ENCODE data around the gene NRCAM.
A peak's percentile ranks its signal among the peaks of the same experiment; 100 is the strongest.

The NRCAM gene

DNA sequence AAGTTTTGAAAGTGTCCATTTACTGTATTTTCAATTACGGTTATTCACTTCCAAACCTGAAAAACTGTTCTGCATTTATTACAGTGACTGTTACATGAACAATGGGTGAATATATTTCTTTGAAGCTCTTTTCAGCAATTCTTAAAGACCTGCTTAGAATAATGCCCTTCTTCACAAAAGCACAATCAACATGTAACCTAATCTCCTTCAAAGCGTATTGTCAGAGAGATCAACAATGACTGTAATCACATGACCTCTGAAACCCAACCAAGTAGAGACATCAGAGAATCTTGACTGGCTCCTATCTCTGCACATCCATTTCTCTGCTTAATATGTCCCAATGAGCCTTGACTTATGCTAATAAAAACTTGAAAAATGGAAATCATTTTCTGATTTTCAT lies 126.7 kb downstream of the NRCAM start:
- POLR2A ChIA-PET = no interaction called here
- CTCF ChIA-PET = no interaction called here
- no peak for TF ChIP-seq LEF1 (IDR thresholded peaks at IDR 0.05; ENCODE audit: borderline replicate concordance)
- no peak for DNase-seq (ENCODE audit: extremely low spot score)

DNA sequence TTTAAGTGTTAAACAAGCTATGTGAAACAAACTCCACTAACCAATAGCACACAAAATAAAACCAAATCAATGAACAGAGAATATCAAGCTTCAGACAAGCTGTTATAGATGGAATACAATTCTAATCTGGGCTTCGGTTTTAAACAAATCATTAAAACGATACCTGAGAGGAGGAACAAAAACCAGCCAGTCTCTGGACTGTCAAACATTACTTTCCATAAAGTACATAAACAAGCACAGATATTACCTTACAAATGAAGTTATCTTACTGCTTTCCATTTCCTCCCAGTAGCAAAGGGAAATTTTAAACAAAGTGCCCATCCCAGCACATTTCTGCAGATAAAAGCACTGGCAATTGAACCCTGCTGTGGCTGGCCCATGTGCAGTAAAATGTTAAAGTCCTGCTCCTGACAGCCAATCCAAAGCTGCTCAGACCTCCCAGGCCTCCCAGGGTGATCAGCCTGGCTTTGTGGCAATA lies 128.0 kb downstream of the NRCAM start:
- peak; percentile 16 for DNase-seq (ENCODE audit: extremely low spot score)
- CTCF ChIA-PET = no interaction called here
- TF ChIP-seq L3MBTL2 (conservative IDR thresholded peaks at IDR 0.05) (no peak), NFRKB (IDR thresholded peaks at IDR 0.05) (no peak), LEF1 (IDR thresholded peaks at IDR 0.05; ENCODE audit: borderline replicate concordance) (no peak), CTBP1 (IDR thresholded peaks at IDR 0.05; ENCODE audit: borderline replicate concordance) (no peak), FOXA1 (IDR thresholded peaks at IDR 0.05) (no peak), FOXM1 (IDR thresholded peaks at IDR 0.05; ENCODE audit: borderline replicate concordance) (no peak), SP1 (IDR thresholded peaks at IDR 0.05) (no peak), BHLHE40 (IDR thresholded peaks at IDR 0.05; ENCODE audit: borderline replicate concordance) (no peak), TARDBP (IDR thresholded peaks at IDR 0.05) (no peak), SUZ12 (IDR thresholded peaks at IDR 0.05) (no peak), ARNT (IDR thresholded peaks at IDR 0.05) (no peak), HDGF (IDR thresholded peaks at IDR 0.05; ENCODE audit: borderline replicate concordance) (no peak), FOXK2 (IDR thresholded peaks at IDR 0.05) (no peak), ZNF384 (IDR thresholded peaks at IDR 0.05) (no peak)
- TF ChIP-seq, protein P1, sequence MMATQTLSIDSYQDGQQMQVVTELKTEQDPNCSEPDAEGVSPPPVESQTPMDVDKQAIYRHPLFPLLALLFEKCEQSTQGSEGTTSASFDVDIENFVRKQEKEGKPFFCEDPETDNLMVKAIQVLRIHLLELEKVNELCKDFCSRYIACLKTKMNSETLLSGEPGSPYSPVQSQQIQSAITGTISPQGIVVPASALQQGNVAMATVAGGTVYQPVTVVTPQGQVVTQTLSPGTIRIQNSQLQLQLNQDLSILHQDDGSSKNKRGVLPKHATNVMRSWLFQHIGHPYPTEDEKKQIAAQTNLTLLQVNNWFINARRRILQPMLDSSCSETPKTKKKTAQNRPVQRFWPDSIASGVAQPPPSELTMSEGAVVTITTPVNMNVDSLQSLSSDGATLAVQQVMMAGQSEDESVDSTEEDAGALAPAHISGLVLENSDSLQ (IDR thresholded peaks at IDR 0.05) = no peak
- POLR2A ChIA-PET = no interaction called here

DNA sequence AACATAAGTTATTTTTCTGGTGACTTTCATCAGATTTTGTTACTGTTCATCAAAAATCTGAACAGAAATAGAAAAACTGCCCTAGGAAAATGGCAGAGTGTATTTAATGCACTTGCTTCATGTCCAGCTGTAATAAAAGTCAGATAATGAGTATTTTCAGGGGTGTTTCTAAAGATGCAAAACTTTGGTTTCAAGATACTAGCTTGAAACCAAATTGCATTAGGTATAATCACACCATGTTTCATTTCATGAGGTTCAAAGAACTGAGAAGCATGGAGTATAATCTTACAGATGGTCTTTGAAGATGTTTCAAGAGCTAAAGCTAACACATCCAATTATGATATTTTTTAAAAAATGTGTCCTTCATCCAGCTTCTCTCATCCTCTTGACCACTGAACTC lies 128.9 kb downstream of the NRCAM start:
- no peak for TF ChIP-seq SUZ12 (IDR thresholded peaks at IDR 0.05)
- no peak for TF ChIP-seq ZNF384 (IDR thresholded peaks at IDR 0.05)
- no peak for TF ChIP-seq LEF1 (IDR thresholded peaks at IDR 0.05; ENCODE audit: borderline replicate concordance)
- TF ChIP-seq SP1 (IDR thresholded peaks at IDR 0.05) = no peak
- POLR2A ChIA-PET = no interaction called here
- no peak for DNase-seq (ENCODE audit: extremely low spot score)
- CTCF ChIA-PET = no interaction called here

DNA sequence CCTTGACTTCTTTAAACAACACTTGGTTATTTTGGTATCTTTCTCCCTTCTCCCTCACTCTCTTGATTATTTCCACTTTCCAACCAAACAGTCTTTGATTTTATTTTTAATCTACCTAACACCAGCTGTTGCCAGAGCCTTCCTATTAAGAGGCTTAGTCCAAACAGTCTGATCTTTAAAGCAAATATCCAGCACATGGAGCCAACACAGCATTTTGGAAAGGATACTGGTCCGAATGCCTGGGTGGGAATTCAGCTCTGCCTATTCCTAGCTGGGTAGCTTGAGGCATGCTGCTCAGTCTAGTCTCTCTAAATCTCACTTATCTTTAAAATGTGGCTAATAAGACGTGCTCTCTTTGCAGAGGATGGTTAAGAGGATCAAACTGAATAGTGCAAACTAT lies 129.3 kb downstream of the NRCAM start:
- DNase-seq (ENCODE audit: extremely low spot score) = no peak
- TF ChIP-seq FOXM1 (IDR thresholded peaks at IDR 0.05; ENCODE audit: borderline replicate concordance) = no peak
- no peak for TF ChIP-seq BHLHE40 (IDR thresholded peaks at IDR 0.05; ENCODE audit: borderline replicate concordance)
- no peak for TF ChIP-seq LEF1 (IDR thresholded peaks at IDR 0.05; ENCODE audit: borderline replicate concordance)
- no peak for TF ChIP-seq CTBP1 (IDR thresholded peaks at IDR 0.05; ENCODE audit: borderline replicate concordance)
- TF ChIP-seq ARNT (IDR thresholded peaks at IDR 0.05) = no peak
- TF ChIP-seq, protein P1 (IDR thresholded peaks at IDR 0.05) = no peak
- no peak for TF ChIP-seq SUZ12 (IDR thresholded peaks at IDR 0.05)
- no peak for TF ChIP-seq L3MBTL2 (conservative IDR thresholded peaks at IDR 0.05)
- no peak for TF ChIP-seq FOXK2 (IDR thresholded peaks at IDR 0.05)
- TF ChIP-seq TARDBP (IDR thresholded peaks at IDR 0.05) = no peak
- no peak for TF ChIP-seq ELF4 (IDR thresholded peaks at IDR 0.05)
- no peak for TF ChIP-seq SP1 (IDR thresholded peaks at IDR 0.05)
- TF ChIP-seq HDGF (IDR thresholded peaks at IDR 0.05; ENCODE audit: borderline replicate concordance) = no peak
- no peak for TF ChIP-seq ZNF384 (IDR thresholded peaks at IDR 0.05)
- no peak for TF ChIP-seq NFRKB (IDR thresholded peaks at IDR 0.05)
- no peak for TF ChIP-seq FOXA1 (IDR thresholded peaks at IDR 0.05)
- ChIA-PET CTCF (no interaction called here), POLR2A (no interaction called here)

DNA sequence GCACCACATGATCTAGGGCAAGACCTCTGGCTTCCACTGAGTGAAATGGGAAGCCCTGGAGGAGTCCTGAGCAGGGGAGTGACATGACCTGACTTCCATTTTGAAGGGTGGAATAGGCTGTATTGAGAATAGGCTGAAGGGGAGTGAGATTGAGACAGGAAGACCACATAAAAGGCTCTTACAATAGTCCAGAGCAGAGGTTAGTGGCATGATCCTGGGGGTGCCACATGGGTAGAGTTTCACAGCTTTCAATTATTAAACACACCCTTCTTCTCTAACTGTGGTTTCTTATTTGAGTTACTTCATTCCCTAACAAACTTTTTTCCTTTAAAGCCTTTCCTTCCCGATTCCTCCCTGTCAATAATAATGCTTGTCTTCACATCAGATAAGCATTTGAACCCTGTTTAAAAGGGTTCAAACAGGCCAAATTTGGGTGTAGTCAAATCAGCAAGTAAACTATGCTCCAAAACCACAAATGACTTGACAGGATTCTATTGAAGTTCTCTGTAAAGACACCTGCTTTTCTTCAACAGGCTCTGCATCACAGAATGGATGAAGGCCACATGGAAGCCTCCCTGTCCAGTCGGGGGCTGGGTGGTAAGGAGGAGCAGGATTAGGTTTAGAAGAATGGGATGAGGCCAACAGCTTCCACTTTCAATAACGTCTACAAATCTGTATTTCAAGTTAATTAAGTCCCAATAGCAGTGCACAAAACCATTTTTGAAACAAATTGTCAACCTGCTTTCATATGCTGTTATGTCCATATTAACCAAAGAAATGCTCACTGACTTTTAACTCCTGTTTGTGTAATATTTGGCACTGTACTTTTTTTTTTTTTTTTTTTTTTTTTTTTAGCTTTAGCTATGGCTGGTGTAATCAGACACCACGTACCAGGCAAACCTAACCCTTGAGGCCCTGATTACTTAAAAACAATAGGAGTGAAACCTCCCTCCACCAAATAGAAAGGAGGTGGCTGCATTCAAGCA lies 131.9 kb downstream of the NRCAM start:
- DNase-seq (ENCODE audit: extremely low spot score) = no peak
- ChIA-PET CTCF (interaction anchor here (0.6 kb wide), 1 partner anchor 33 kb away, joined by 3 read pairs; no protein-coding TSS in a partner anchor), POLR2A (no interaction called here)
- TF ChIP-seq NFRKB (IDR thresholded peaks at IDR 0.05) = no peak
- peak; percentile 76 for TF ChIP-seq ZNF384 (IDR thresholded peaks at IDR 0.05)

DNA sequence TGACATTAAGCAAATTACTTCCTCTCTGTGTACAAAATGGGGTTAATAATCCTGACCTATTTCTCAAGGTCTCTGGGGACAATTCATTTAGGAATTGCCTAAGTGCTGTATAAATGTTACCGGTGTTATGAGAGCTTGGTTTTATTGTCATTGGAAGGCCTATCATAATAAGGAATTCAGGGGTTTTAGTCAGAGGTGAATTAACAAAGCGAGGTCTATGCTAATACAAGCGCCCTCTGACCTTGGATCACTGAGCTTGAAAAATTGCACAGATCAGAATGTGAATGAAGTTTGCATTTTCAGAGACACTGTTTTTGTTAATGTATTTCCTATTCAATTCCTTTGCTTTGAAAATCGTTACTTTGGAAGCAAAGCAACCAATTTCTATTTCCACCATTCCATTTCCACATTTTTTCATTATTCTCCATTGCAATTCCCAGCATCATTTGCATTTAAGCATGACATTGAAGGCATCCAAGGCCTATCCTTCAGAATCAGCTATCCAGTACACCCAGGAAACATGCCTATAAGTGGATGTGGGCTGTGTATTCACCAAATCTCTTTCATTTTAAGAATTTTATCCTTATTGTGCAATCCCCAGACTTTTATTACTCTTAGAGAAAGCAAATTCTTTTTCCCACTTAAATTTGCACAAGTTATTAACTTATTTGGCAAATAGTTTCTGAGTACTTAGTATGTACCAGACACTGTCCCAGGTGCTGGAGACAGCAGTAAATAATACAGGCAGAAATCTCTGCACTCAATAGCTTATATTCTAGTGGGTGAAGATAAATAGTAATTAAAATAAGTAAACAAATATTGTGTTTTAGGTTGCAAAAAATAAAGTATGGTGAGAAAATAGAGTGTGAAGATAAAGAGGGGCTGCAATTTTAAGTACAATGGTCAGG lies 133.1 kb downstream of the NRCAM start:
- DNase-seq (ENCODE audit: extremely low spot score) = no peak
- ChIA-PET POLR2A (no interaction called here), CTCF (no interaction called here)
- TF ChIP-seq BHLHE40 (IDR thresholded peaks at IDR 0.05; ENCODE audit: borderline replicate concordance) (no peak), TARDBP (IDR thresholded peaks at IDR 0.05) (no peak), FOXM1 (IDR thresholded peaks at IDR 0.05; ENCODE audit: borderline replicate concordance) (no peak), CTBP1 (IDR thresholded peaks at IDR 0.05; ENCODE audit: borderline replicate concordance) (no peak), NFRKB (IDR thresholded peaks at IDR 0.05) (no peak), ZNF384 (IDR thresholded peaks at IDR 0.05) (no peak), FOXK2 (IDR thresholded peaks at IDR 0.05) (no peak), ARNT (IDR thresholded peaks at IDR 0.05) (no peak), LEF1 (IDR thresholded peaks at IDR 0.05; ENCODE audit: borderline replicate concordance) (no peak), FOXA1 (IDR thresholded peaks at IDR 0.05) (no peak)
- TF ChIP-seq, protein P1 (IDR thresholded peaks at IDR 0.05) = no peak
